ENCODE results near the gene ARMC5. TPM values are rescaled to one million over a fixed set of nuclear protein-coding genes. Genes with fewer than 3 reads are reported as not detected.

Gene ARMC5
- total and polyA plus RNA-seq, 9 of the 15 experiments (the other 6 are each of a cell fraction or from before 2014, with no cell fraction given): 0.11 to 13.5 (median 2.1) TPM

DNA sequence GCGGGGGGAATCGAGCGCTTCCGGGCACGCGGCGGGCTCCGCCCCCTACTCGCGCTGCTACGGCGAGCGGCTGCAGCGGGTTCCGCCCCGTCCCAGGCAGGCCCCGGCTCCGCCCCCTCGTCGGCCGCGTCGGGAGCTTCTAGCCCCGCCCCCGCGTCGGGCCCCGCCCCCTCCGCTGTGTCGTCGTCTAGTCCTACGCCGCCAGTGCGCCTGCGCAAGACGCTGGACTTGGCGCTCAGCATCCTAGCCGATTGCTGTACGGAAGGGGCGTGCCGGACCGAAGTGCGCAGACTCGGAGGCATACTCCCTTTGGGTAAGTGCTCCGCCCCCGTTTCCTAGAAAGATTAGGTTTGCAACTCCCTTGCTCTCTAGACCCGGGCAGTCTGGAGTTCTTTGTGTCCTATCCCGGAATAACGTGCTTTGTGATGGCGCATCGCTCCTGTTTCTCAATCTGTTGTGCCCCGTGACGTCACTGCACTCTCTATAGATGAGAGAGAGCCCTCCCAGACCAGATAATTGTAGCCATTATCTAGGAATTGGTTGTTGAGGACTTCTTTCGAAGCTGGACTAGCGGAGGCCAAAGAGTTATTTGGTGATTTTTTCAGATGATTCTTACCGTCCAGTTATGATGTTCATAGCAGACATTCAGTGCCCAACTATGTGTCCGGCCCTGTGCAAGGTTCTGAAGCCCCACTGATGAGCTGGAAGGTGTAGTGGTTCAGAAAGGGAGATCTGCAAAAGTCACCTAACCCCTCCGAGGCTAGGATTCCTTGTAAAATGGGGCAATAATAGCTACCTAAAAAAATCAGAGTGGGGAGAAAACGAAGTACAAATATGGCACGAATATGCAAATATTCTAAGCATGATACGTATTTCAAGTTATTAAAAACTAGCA lies 633 bp downstream of the ARMC5 start (continued):
- TF ChIP-seq CCAR2 (IDR thresholded peaks at IDR 0.05; ENCODE audit: low read depth, low read length) (no peak), CBX2 (IDR thresholded peaks at IDR 0.05; ENCODE audit: insufficient read depth, low read length, poor library complexity, severe bottlenecking) (no peak), PHF8 (IDR thresholded peaks at IDR 0.05; ENCODE audit: borderline replicate concordance, low read length) (0 out of 2 replicates have a peak, but pooled peaks have one; percentile 40), MNT (conservative IDR thresholded peaks at IDR 0.05) (no peak; a peak in 1 of 4 replicates), ZNF134 (CRISPR knock-in tag; conservative IDR thresholded peaks at IDR 0.05) (no peak), HLTF (IDR thresholded peaks at IDR 0.05) (no peak), NKRF (IDR thresholded peaks at IDR 0.05; ENCODE audit: borderline replicate concordance) (no peak), YY1 (IDR thresholded peaks at IDR 0.05; ENCODE audit: borderline replicate concordance in 1 of 3, control insufficient read depth in 1 of 3, extremely low read depth in 1 of 3, insufficient read depth in 3 of 3, insufficient read length in 1 of 3, insufficient replicate concordance in 2 of 3, low read depth in 1 of 3, low read length in 2 of 3) (no peak), CHCHD3 (CRISPR knock-in tag; IDR thresholded peaks at IDR 0.05) (no peak), MEIS2 (IDR thresholded peaks at IDR 0.05; ENCODE audit: partially characterized antibody) (peak; percentile 87), EGR1 (conservative IDR thresholded peaks at IDR 0.05) (peak; percentile 72), FOXM1 (IDR thresholded peaks at IDR 0.05; ENCODE audit: low read depth) (no peak), FOXM1 (CRISPR knock-in tag; IDR thresholded peaks at IDR 0.05; ENCODE audit: low read depth) (no peak), SMAD2 (IDR thresholded peaks at IDR 0.05; ENCODE audit: low read depth, low read length) (no peak), TAF7 (tag; IDR thresholded peaks at IDR 0.05) (no peak), BRCA1 (IDR thresholded peaks at IDR 0.05) (no peak), BRCA1 (CRISPR knock-in tag; IDR thresholded peaks at IDR 0.05) (no peak), FOXP1 (CRISPR knock-in tag; IDR thresholded peaks at IDR 0.05) (no peak), GTF2E2 (tag; IDR thresholded peaks at IDR 0.05) (no peak; the same call in 1 of the 2 replicates)
- TF ChIP-seq, protein P1, sequence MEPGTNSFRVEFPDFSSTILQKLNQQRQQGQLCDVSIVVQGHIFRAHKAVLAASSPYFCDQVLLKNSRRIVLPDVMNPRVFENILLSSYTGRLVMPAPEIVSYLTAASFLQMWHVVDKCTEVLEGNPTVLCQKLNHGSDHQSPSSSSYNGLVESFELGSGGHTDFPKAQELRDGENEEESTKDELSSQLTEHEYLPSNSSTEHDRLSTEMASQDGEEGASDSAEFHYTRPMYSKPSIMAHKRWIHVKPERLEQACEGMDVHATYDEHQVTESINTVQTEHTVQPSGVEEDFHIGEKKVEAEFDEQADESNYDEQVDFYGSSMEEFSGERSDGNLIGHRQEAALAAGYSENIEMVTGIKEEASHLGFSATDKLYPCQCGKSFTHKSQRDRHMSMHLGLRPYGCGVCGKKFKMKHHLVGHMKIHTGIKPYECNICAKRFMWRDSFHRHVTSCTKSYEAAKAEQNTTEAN (CRISPR knock-in tag; IDR thresholded peaks at IDR 0.05): 0 out of 2 replicates have a peak, but pooled peaks have one; percentile 70
- TF ChIP-seq, protein P2, sequence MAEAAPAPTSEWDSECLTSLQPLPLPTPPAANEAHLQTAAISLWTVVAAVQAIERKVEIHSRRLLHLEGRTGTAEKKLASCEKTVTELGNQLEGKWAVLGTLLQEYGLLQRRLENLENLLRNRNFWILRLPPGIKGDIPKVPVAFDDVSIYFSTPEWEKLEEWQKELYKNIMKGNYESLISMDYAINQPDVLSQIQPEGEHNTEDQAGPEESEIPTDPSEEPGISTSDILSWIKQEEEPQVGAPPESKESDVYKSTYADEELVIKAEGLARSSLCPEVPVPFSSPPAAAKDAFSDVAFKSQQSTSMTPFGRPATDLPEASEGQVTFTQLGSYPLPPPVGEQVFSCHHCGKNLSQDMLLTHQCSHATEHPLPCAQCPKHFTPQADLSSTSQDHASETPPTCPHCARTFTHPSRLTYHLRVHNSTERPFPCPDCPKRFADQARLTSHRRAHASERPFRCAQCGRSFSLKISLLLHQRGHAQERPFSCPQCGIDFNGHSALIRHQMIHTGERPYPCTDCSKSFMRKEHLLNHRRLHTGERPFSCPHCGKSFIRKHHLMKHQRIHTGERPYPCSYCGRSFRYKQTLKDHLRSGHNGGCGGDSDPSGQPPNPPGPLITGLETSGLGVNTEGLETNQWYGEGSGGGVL (CRISPR knock-in tag; IDR thresholded peaks at IDR 0.05): no peak
